Measurements from ENCODE around the gene SLC39A3. TPM values are rescaled to one million over a fixed set of nuclear protein-coding genes. Genes with fewer than 3 reads are reported as not detected.

The SLC39A3 gene
- total and polyA plus RNA-seq, 10 of the 15 experiments (the other 5 are each of a cell fraction or from before 2014, with no cell fraction given) = 0.63 to 67.1 (median 51.2) TPM

- TF ChIP-seq SUZ12 (IDR thresholded peaks at IDR 0.05; ENCODE audit: unreplicated experiment) (no peak), SMAD1 (IDR thresholded peaks at IDR 0.05; ENCODE audit: low read depth, partially characterized antibody) (no peak), E2F4 (IDR thresholded peaks at IDR 0.05; ENCODE audit: low read depth, low read length) (peak; percentile 77), USF1 (IDR thresholded peaks at IDR 0.05; ENCODE audit: borderline replicate concordance, extremely low read length, insufficient read depth, low read depth, low read length) (peak; percentile 99), RB1 (IDR thresholded peaks at IDR 0.05; ENCODE audit: borderline replicate concordance) (0 out of 2 replicates have a peak, but pooled peaks have one; percentile 57), FOXK2 (IDR thresholded peaks at IDR 0.05) (no peak), JUND (IDR thresholded peaks at IDR 0.05; ENCODE audit: low read depth, low read length) (0 out of 2 replicates have a peak, but pooled peaks have one; percentile 44), ZBTB33 (IDR thresholded peaks at IDR 0.05) (no peak), PML (IDR thresholded peaks at IDR 0.05; ENCODE audit: low read length) (peak; percentile 49; the same call in 1 of the 2 replicates), CHD2 (IDR thresholded peaks at IDR 0.05; ENCODE audit: borderline replicate concordance, low read depth, low read length) (peak; percentile 71; the same call in 1 of the 2 replicates), FOS (IDR thresholded peaks at IDR 0.05; ENCODE audit: borderline replicate concordance, extremely low read depth, insufficient read length) (peak; percentile 86), CBFB (IDR thresholded peaks at IDR 0.05; ENCODE audit: low read depth) (no peak), ZBTB4 (CRISPR knock-in tag; IDR thresholded peaks at IDR 0.05) (no peak), EP300 (IDR thresholded peaks at IDR 0.05; ENCODE audit: borderline replicate concordance in 1 of 2, control insufficient read depth in 1 of 2, low read depth in 2 of 2, low read length in 2 of 2) (peak; percentile 33 to 50; a peak in 1 of 4 replicates), HDGF (IDR thresholded peaks at IDR 0.05) (peak; percentile 78), SREBF1 (IDR thresholded peaks at IDR 0.05; ENCODE audit: low read length) (no peak), CREB1 (IDR thresholded peaks at IDR 0.05; ENCODE audit: low read depth) (peak; percentile 98), MTA3 (IDR thresholded peaks at IDR 0.05; ENCODE audit: borderline replicate concordance, low read length) (no peak), KAT2A (conservative IDR thresholded peaks at IDR 0.05; ENCODE audit: control insufficient read depth, low read depth, low read length) (no peak), GABPA (IDR thresholded peaks at IDR 0.05; ENCODE audit: low read depth) (peak; percentile 94), BACH1 (IDR thresholded peaks at IDR 0.05; ENCODE audit: borderline replicate concordance) (no peak)
These were observed 43.3 kb upstream of the SLC39A3 start, which contains the start of gene SGTA (continued) for GRCh38 chr19:2782936-2783780.

All from GM12878 (cell line).